ENCODE measurements around the gene NTN1. TPM values are rescaled to one million over a fixed set of nuclear protein-coding genes. Genes with fewer than 3 reads are reported as not detected.

Gene NTN1
- total RNA-seq, 1 donor from 2014 or later: 29.6 TPM

DNA sequence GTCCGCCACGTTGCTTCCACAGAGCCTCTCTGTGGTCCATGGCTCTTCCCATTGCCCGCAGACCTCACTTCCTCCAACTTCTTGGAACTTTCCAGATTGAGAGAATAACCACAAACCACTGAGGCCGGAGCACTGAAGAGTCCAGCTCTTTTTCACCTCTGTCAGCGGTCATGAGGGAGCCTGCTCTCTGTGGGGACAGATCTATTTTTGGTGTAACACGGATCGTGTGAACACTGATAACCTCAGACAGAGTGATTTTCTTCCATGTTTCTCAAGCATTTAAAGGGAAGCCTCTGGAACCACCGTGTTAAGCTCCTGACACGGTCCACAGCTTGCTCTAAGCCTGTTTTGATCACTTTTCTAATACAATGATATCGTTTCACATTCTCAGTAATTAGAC is 49.7 kb downstream of the NTN1 start:
- no peak overlapping the region for H3K4me3 ChIP-seq
- peak overlapping the region in 1 of 2 donors; percentile 82 for H3K27ac ChIP-seq
- H3K4me1 ChIP-seq: peaks cover 7 to 23% of the 10 kb centered on the region in 2 donors
- H3K27me3 ChIP-seq: no peaks in the 10 kb centered on the region
- DNase-seq (ENCODE audit: low spot score in 2 of 2): no peak
- intact Hi-C loops (cut with DNase I): loop anchor here (5.0 kb wide), 1 partner anchor 49 kb away; the partner anchor contains the start of gene NTN1
- no peaks in the 10 kb centered on the region for H3K36me3 ChIP-seq
- H3K9me3 ChIP-seq: no peaks in the 10 kb centered on the region
- TF ChIP-seq, protein P1, sequence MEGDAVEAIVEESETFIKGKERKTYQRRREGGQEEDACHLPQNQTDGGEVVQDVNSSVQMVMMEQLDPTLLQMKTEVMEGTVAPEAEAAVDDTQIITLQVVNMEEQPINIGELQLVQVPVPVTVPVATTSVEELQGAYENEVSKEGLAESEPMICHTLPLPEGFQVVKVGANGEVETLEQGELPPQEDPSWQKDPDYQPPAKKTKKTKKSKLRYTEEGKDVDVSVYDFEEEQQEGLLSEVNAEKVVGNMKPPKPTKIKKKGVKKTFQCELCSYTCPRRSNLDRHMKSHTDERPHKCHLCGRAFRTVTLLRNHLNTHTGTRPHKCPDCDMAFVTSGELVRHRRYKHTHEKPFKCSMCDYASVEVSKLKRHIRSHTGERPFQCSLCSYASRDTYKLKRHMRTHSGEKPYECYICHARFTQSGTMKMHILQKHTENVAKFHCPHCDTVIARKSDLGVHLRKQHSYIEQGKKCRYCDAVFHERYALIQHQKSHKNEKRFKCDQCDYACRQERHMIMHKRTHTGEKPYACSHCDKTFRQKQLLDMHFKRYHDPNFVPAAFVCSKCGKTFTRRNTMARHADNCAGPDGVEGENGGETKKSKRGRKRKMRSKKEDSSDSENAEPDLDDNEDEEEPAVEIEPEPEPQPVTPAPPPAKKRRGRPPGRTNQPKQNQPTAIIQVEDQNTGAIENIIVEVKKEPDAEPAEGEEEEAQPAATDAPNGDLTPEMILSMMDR (IDR thresholded peaks at IDR 0.05): no peak

DNA sequence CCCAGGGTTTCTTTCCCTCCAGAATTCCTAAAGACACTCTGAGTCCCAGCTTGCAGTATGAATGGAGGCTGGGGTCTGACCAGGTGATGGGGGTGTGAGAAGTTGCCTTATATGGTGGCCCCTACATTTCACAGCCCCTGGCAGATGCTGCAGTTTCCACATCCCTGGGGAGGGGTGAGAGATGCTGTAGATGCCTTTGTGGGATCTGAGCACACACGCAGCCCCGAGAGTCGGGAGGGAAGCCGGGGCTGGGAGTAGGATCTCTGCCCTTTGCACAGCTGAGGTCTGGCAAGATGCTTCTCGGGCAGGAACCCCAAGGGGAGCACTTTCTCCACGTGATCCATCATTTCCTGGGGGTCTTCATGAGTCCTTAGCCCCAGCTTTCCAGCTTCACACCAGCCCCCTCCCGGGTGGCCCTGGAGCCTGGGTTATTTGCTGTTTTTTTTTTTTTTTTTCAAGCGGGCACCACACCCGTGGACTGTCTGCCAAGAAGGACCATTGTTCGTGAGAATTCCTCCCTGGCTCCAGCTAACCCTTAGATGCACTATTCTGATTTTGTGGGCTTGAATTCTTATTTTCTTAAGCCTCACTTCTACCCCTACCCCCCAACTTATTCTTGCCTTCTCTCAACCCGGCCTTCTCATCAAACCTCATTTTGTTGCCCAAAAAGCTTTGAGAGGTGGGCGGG is 50.6 kb downstream of the NTN1 start:
- Histone ChIP-seq H3K9me3 (no peaks in the 10 kb centered on the region), H3K27me3 (no peaks in the 10 kb centered on the region), H3K4me1 (peaks cover 11 to 30% of the 10 kb centered on the region in 2 donors), H3K27ac (peak overlapping the region; percentile 69 to 82), H3K36me3 (no peaks in the 10 kb centered on the region), H3K4me3 (peak overlapping the region in 1 of 2 donors; percentile 46)
- no peak for DNase-seq (ENCODE audit: low spot score in 2 of 2)
- intact Hi-C loops (cut with DNase I): loop anchor here (1.0 to 5.0 kb wide), 3 partner anchors 19 to 69 kb away; partner anchors contain the start of gene NTN1
- TF ChIP-seq, protein P1 (IDR thresholded peaks at IDR 0.05): no peak

GRCh38 chr17:9072696-9073339 is 51.5 kb downstream of the NTN1 start:
- Histone ChIP-seq H3K27me3 (no peaks in the 10 kb centered on the region), H3K36me3 (no peaks in the 10 kb centered on the region), H3K4me1 (peaks cover 14 to 34% of the 10 kb centered on the region in 2 donors), H3K27ac (peak overlapping the region; percentile 69 to 82), H3K4me3 (peak overlapping the region; percentile 4 to 46), H3K9me3 (no peaks in the 10 kb centered on the region)
- intact Hi-C loops (cut with DNase I): loop anchor here (1.0 to 5.0 kb wide), 3 partner anchors 18 to 70 kb away; partner anchors contain the start of gene NTN1
- peak in 1 of 2 donors; percentile 84 for DNase-seq (ENCODE audit: low spot score in 2 of 2)
- TF ChIP-seq, protein P1 (IDR thresholded peaks at IDR 0.05): no peak

DNA sequence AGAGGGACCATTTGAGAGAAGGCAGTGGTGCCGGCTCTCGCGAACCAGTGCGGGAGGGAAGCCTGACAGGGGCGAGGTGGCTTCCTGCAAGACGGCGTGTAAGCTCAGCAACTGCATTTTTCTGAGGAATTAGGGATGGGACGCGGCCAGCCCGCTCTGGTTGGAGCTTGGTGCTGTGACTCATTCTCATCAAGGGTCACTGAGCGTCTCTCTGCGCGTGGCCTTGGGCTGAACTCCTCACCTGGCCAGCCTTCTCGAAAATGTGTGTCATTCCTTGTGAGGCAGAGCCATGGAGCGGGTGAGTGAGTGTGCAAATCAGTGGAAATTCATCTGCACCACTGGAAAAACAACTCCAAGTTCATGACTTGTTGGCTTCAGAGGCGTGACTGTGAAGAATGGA is 52.8 kb downstream of the NTN1 start:
- no peaks in the 10 kb centered on the region for H3K9me3 ChIP-seq
- no peak for DNase-seq (ENCODE audit: low spot score in 2 of 2)
- no peak overlapping the region for H3K4me3 ChIP-seq
- intact Hi-C loops (cut with DNase I): loop anchor here (5.0 kb wide), 1 partner anchor 52 kb away; the partner anchor contains the start of gene NTN1
- H3K27me3 ChIP-seq: no peaks in the 10 kb centered on the region
- TF ChIP-seq, protein P1 (IDR thresholded peaks at IDR 0.05): no peak
- peaks cover 14 to 34% of the 10 kb centered on the region in 2 donors for H3K4me1 ChIP-seq
- no peak overlapping the region for H3K27ac ChIP-seq
- H3K36me3 ChIP-seq: no peaks in the 10 kb centered on the region

DNA sequence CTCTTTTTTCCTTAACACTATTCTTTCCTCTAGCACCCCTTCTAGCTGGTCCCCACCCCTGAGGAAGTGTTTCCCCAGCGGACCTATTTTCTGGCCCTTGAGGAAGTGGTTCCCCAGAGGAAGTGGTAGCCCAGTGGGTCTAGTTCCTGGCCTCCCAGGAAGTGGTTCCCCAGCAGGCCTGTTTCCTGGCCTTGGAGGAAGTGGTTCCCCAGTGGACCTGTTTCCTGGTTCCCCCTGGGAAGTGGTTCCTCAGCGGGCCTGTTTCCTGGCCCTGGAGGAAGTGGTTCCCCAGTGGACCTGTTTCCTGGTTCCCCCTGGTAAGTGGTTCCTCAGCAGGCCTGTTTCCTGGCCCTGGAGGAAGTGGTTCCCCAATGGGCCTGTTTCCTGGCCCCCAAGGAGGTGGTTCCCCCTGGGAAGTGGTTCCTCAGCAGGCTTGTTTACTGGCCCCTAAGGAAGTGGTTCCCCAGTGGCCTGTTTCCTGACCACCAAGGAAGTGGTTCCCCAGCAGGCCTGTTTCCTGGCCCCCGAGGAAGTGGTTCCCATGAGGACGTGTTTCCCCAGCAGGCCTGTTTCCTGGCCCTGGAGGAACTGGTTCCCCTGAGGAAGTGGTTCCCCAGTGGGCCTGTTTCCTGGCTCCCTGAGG is 58.3 kb downstream of the NTN1 start:
- H3K4me1 ChIP-seq: peaks cover 7 to 13% of the 10 kb centered on the region in 2 donors
- H3K27ac ChIP-seq: no peak overlapping the region
- no peak for DNase-seq (ENCODE audit: low spot score in 2 of 2)
- H3K4me3 ChIP-seq: no peak overlapping the region
- H3K36me3 ChIP-seq: no peaks in the 10 kb centered on the region
- TF ChIP-seq, protein P1 (IDR thresholded peaks at IDR 0.05): no peak
- no peaks in the 10 kb centered on the region for H3K27me3 ChIP-seq
- intact Hi-C loops (cut with DNase I): no loop called here
- H3K9me3 ChIP-seq: no peaks in the 10 kb centered on the region

Data from ascending aorta (tissue), 2 donors.